Brain microvascular endothelial cell (primary cell): ENCODE measurements around the gene CELF5.

Experiments
- DNase-seq: peaks from one replicate; pipeline ENCODE4 v3.0.0-alpha.2; 2020
- H3K27ac ChIP-seq: fragments of 250-450 bp; sonication (Bioruptor Pico); 2 replicates; pipeline ENCODE4 v1.5.1; 2020; ENCODE audit warnings: mild to moderate bottlenecking, moderate library complexity
- H3K27me3 ChIP-seq: fragments of 250-450 bp; sonication (Bioruptor Pico); replicated peaks from 2 replicates; pipeline ENCODE4 v1.5.1; 2020; ENCODE audit warnings: mild to moderate bottlenecking
- H3K36me3 ChIP-seq: fragments of 250-450 bp; sonication (Bioruptor Pico); replicated peaks from 2 replicates; pipeline ENCODE4 v1.5.1; 2020; ENCODE audit warnings: mild to moderate bottlenecking
- H3K4me3 ChIP-seq: 2 replicates; pipeline ENCODE4 v1.5.1; 2011; ENCODE audit warnings: low read depth, mild to moderate bottlenecking, control low read depth, low read length, moderate library complexity
- in situ Hi-C: cut with HindIII; loops from 2 replicates; pipeline ENCODE4 v1.10.0; 2017; ENCODE audit warnings: low sequenced_read_pairs, low pct_ligation_motif_present
- TF ChIP-seq, protein P1 (sequence below): IDR thresholded peaks from 2 replicates; pipeline ENCODE4 v1.5.1; 2011; ENCODE audit warnings: low read depth, mild to moderate bottlenecking, moderate library complexity, low read length, control low read depth, inconsistent platforms; ENCODE audit errors: missing control alignments

The CELF5 gene

GRCh38 chr19:3291644-3292043 is 67.2 kb downstream of the CELF5 start:
- H3K27me3 ChIP-seq: peaks cover 9% of the 10 kb centered on the region
- TF ChIP-seq, protein P1, sequence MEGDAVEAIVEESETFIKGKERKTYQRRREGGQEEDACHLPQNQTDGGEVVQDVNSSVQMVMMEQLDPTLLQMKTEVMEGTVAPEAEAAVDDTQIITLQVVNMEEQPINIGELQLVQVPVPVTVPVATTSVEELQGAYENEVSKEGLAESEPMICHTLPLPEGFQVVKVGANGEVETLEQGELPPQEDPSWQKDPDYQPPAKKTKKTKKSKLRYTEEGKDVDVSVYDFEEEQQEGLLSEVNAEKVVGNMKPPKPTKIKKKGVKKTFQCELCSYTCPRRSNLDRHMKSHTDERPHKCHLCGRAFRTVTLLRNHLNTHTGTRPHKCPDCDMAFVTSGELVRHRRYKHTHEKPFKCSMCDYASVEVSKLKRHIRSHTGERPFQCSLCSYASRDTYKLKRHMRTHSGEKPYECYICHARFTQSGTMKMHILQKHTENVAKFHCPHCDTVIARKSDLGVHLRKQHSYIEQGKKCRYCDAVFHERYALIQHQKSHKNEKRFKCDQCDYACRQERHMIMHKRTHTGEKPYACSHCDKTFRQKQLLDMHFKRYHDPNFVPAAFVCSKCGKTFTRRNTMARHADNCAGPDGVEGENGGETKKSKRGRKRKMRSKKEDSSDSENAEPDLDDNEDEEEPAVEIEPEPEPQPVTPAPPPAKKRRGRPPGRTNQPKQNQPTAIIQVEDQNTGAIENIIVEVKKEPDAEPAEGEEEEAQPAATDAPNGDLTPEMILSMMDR: no peak
- no peak overlapping the region for H3K4me3 ChIP-seq
- no peak overlapping the region for H3K27ac ChIP-seq
- no peak for DNase-seq
- H3K36me3 ChIP-seq: no peaks in the 10 kb centered on the region
- in situ Hi-C loops: no loop called here

DNA sequence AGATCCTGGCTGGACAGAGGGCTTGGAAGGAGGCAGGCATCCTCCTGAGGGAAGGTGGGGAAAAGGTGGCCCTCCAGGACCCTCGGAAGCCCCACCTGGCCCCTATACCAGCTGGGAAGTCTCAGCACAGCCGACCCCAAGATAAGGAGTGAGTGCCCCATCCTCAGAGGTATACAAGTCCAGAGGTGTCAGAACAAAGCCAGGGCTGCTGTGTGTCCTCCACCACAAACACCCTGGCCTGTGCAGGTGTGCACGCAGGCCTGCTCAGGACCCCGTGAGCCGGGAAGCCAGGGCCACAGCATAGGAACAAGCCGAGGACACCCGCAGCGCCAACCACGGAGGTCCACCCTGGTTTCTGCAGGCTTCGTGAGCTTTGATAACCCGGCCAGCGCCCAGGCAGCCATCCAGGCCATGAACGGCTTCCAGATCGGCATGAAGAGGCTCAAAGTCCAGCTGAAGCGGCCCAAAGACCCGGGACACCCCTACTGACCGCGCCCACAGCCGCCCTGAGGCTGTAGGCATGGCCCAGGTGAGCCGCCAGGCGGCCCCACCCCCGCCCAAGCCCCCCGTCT is 68.6 kb downstream of the CELF5 start:
- TF ChIP-seq, protein P1: no peak
- H3K36me3 ChIP-seq: no peaks in the 10 kb centered on the region
- no peak overlapping the region for H3K27ac ChIP-seq
- peaks cover 9% of the 10 kb centered on the region for H3K27me3 ChIP-seq
- no peak for DNase-seq
- in situ Hi-C loops: no loop called here
- H3K4me3 ChIP-seq: no peak overlapping the region

DNA sequence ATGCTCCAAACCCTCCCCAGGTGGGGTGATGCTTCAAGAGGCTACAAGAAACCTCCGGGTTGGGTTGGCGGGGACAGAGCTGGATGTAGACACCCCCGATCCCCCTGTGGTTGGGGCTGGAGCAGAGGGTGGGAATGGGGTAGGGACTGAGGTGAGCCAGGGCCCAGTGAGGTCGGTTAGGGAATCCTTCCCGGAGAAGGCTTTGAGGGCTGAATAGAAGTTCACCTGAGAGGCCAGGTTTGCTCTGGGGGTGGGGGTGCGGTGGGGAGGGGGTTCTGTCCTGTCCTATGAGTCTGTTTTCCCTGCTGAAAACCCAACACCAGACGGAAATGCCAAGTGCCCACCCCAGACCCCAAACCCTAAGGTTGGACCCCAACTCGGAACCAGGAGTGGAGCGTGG is 69.1 kb downstream of the CELF5 start:
- Histone ChIP-seq H3K27me3 (peaks cover 9% of the 10 kb centered on the region), H3K4me3 (no peak overlapping the region), H3K36me3 (no peaks in the 10 kb centered on the region), H3K27ac (no peak overlapping the region)
- in situ Hi-C loops: no loop called here
- no peak for DNase-seq
- TF ChIP-seq, protein P1: no peak

DNA sequence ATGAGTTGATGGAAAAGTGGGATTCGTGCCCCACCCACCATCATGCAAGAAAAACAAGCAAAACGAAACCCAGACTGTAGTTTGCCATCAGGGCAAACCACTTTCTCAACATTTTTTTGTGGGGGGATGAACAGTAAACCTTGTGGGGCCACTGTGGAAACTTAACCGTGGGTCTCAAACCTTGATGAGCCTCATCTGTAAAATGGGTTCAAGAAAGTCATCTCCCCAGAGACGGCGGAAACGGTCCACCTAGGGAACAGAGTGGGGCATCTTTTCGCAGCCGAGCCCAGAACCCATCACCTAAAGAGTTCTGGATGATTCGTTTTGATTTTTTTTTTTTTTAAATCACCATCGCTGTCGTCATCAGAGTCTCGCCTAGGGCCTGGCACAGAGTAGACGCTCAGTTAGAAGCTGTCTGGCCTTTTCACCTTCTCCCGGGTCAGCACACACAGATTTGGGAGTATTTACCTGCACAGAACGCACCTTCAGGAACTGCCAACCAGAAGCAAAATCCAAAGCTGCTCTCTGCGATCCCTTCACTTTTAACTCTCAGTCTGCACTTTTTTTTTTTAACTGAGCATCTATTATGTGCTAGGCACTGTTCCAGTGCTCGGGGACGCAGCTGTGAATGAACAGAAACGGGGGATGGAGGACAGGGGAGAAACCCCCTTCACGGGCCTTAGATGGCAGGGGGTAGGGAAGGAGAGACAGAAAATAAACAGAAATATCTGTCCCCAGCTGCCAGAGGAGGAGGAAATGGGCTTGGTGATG is 69.8 kb downstream of the CELF5 start:
- no peak for DNase-seq
- TF ChIP-seq, protein P1: no peak
- in situ Hi-C loops: no loop called here
- peaks cover 9% of the 10 kb centered on the region for H3K27me3 ChIP-seq
- no peaks in the 10 kb centered on the region for H3K36me3 ChIP-seq
- H3K27ac ChIP-seq: no peak overlapping the region
- no peak overlapping the region for H3K4me3 ChIP-seq

GRCh38 chr19:3295581-3295980 is 71.1 kb downstream of the CELF5 start:
- Histone ChIP-seq H3K4me3 (no peak overlapping the region), H3K27ac (no peak overlapping the region), H3K27me3 (peaks cover 3% of the 10 kb centered on the region), H3K36me3 (no peaks in the 10 kb centered on the region)
- in situ Hi-C loops: no loop called here
- no peak for DNase-seq
- TF ChIP-seq, protein P1: no peak
